ENCODE data around the gene TNFAIP1. TPM values are rescaled to one million over a fixed set of nuclear protein-coding genes. Genes with fewer than 3 reads are reported as not detected.
"Not testable (repeated sequence)": the region's sequence is repeated elsewhere in the genome, so short reads cannot be mapped to it uniquely, and the experiment has no call there.

Gene TNFAIP1
- total and polyA plus RNA-seq, 4 donors, result 11.7 to 68.9 (median 33.6) TPM

GRCh38 chr17:28338769-28339212 is 3.2 kb downstream of the TNFAIP1 start:
- not testable (repeated sequence) for ATAC-seq (ENCODE audit: low FRiP score); H3K9me3 ChIP-seq (ENCODE audit: control insufficient read depth, low read length); H3K4me3 ChIP-seq (ENCODE audit: low read length in 2 of 2); DNase-seq; H3K4me1 ChIP-seq (ENCODE audit: control insufficient read depth in 1 of 2, insufficient read depth in 2 of 2, low read length in 2 of 2); H3K27ac ChIP-seq (ENCODE audit: low read depth in 1 of 2, low read length in 2 of 2); H3K27me3 ChIP-seq (ENCODE audit: control insufficient read depth in 1 of 2, insufficient read depth in 2 of 2, low read length in 1 of 2)
- H3K36me3 ChIP-seq (ENCODE audit: control insufficient read depth in 1 of 2, insufficient read depth in 2 of 2, low read length in 1 of 2), result peaks cover 0 to 11% of the 10 kb centered on the region in 2 donors
- intact Hi-C loops (cut with DNase I), result loop anchor here (5.0 to 10.0 kb wide), 3 partner anchors 294 to 616 kb away; partner anchors contain the start of genes PHF12 (in 2 of the 2) and NLK (in 1 of the 2)
- WGBS, 2 donors, result 83 to 90% methylated on average over 8 of the region's 8 CpGs

GRCh38 chr17:28339431-28339830 is 3.9 kb downstream of the TNFAIP1 start:
- H3K27me3 ChIP-seq (ENCODE audit: control insufficient read depth in 1 of 2, insufficient read depth in 2 of 2, low read length in 1 of 2), result no peaks in the 10 kb centered on the region
- peaks cover 0 to 11% of the 10 kb centered on the region in 2 donors for H3K36me3 ChIP-seq (ENCODE audit: control insufficient read depth in 1 of 2, insufficient read depth in 2 of 2, low read length in 1 of 2)
- 90 to 91% methylated on average over 15 of the region's 15 CpGs for WGBS, 2 donors
- no peak for ATAC-seq (ENCODE audit: low FRiP score)
- intact Hi-C loops (cut with DNase I), result loop anchor here (5.0 to 10.0 kb wide), 3 partner anchors 295 to 615 kb away; partner anchors contain the start of genes PHF12 (in 2 of the 2) and NLK (in 1 of the 2)
- no peaks in the 10 kb centered on the region for H3K9me3 ChIP-seq (ENCODE audit: control insufficient read depth, low read length)
- H3K27ac ChIP-seq (ENCODE audit: low read depth in 1 of 2, low read length in 2 of 2), result no peak overlapping the region
- H3K4me1 ChIP-seq (ENCODE audit: control insufficient read depth in 1 of 2, insufficient read depth in 2 of 2, low read length in 2 of 2), result peaks cover 0 to 6% of the 10 kb centered on the region in 2 donors
- no peak overlapping the region for H3K4me3 ChIP-seq (ENCODE audit: low read length in 2 of 2)
- DNase-seq, result no peak

GRCh38 chr17:28340374-28340773 is 4.8 kb downstream of the TNFAIP1 start:
- H3K27ac ChIP-seq (ENCODE audit: low read depth in 1 of 2, low read length in 2 of 2), result no peak overlapping the region
- intact Hi-C loops (cut with DNase I), result no loop called here
- H3K27me3 ChIP-seq (ENCODE audit: control insufficient read depth in 1 of 2, insufficient read depth in 2 of 2, low read length in 1 of 2), result no peaks in the 10 kb centered on the region
- H3K36me3 ChIP-seq (ENCODE audit: control insufficient read depth in 1 of 2, insufficient read depth in 2 of 2, low read length in 1 of 2), result peaks cover 0 to 14% of the 10 kb centered on the region in 2 donors
- ATAC-seq (ENCODE audit: low FRiP score), result no peak
- H3K4me3 ChIP-seq (ENCODE audit: low read length in 2 of 2), result no peak overlapping the region
- H3K4me1 ChIP-seq (ENCODE audit: control insufficient read depth in 1 of 2, insufficient read depth in 2 of 2, low read length in 2 of 2), result peaks cover under 1 to 6% of the 10 kb centered on the region in 2 donors
- H3K9me3 ChIP-seq (ENCODE audit: control insufficient read depth, low read length), result no peaks in the 10 kb centered on the region
- WGBS, 2 donors, result 90 to 93% methylated on average over 6 of the region's 6 CpGs
- no peak for DNase-seq

GRCh38 chr17:28341516-28341915 is 6.0 kb downstream of the TNFAIP1 start:
- intact Hi-C loops (cut with DNase I), result no loop called here
- H3K36me3 ChIP-seq (ENCODE audit: control insufficient read depth in 1 of 2, insufficient read depth in 2 of 2, low read length in 1 of 2), result peaks cover 0 to 14% of the 10 kb centered on the region in 2 donors
- no peak for DNase-seq
- H3K27me3 ChIP-seq (ENCODE audit: control insufficient read depth in 1 of 2, insufficient read depth in 2 of 2, low read length in 1 of 2), result no peaks in the 10 kb centered on the region
- 87 to 93% methylated on average over 11 of the region's 11 CpGs for WGBS, 2 donors
- no peak overlapping the region for H3K27ac ChIP-seq (ENCODE audit: low read depth in 1 of 2, low read length in 2 of 2)
- H3K4me1 ChIP-seq (ENCODE audit: control insufficient read depth in 1 of 2, insufficient read depth in 2 of 2, low read length in 2 of 2), result peaks cover 3 to 10% of the 10 kb centered on the region in 2 donors
- no peaks in the 10 kb centered on the region for H3K9me3 ChIP-seq (ENCODE audit: control insufficient read depth, low read length)
- no peak for ATAC-seq (ENCODE audit: low FRiP score)
- H3K4me3 ChIP-seq (ENCODE audit: low read length in 2 of 2), result no peak overlapping the region

- Histone ChIP-seq H3K9me3 (ENCODE audit: control insufficient read depth, low read length) (no peaks in the 10 kb centered on the region), H3K4me1 (ENCODE audit: control insufficient read depth in 1 of 2, insufficient read depth in 2 of 2, low read length in 2 of 2) (peaks cover 3 to 4% of the 10 kb centered on the region in 2 donors), H3K27me3 (ENCODE audit: control insufficient read depth in 1 of 2, insufficient read depth in 2 of 2, low read length in 1 of 2) (no peaks in the 10 kb centered on the region), H3K36me3 (ENCODE audit: control insufficient read depth in 1 of 2, insufficient read depth in 2 of 2, low read length in 1 of 2) (peaks cover 0 to 14% of the 10 kb centered on the region in 2 donors), H3K27ac (ENCODE audit: low read depth in 1 of 2, low read length in 2 of 2) (no peak overlapping the region), H3K4me3 (ENCODE audit: low read length in 2 of 2) (no peak overlapping the region)
- DNase-seq (no peak), ATAC-seq (ENCODE audit: low FRiP score) (no peak)
- 87 to 89% methylated on average over 14 of the region's 14 CpGs for WGBS, 2 donors
- intact Hi-C loops (cut with DNase I), result no loop called here
Measured at GRCh38 chr17:28342313-28342712, 6.8 kb downstream of the TNFAIP1 start.

GRCh38 chr17:28343491-28343932 is 8.0 kb downstream of the TNFAIP1 start:
- DNase-seq (no peak), ATAC-seq (ENCODE audit: low FRiP score) (no peak)
- WGBS, 2 donors, result 86 to 87% methylated on average over 10 of the region's 10 CpGs
- Histone ChIP-seq H3K36me3 (ENCODE audit: control insufficient read depth in 1 of 2, insufficient read depth in 2 of 2, low read length in 1 of 2) (peaks cover 0 to 14% of the 10 kb centered on the region in 2 donors), H3K27ac (ENCODE audit: low read depth in 1 of 2, low read length in 2 of 2) (no peak overlapping the region), H3K4me3 (ENCODE audit: low read length in 2 of 2) (no peak overlapping the region), H3K9me3 (ENCODE audit: control insufficient read depth, low read length) (no peaks in the 10 kb centered on the region), H3K27me3 (ENCODE audit: control insufficient read depth in 1 of 2, insufficient read depth in 2 of 2, low read length in 1 of 2) (no peaks in the 10 kb centered on the region), H3K4me1 (ENCODE audit: control insufficient read depth in 1 of 2, insufficient read depth in 2 of 2, low read length in 2 of 2) (peaks cover 3 to 4% of the 10 kb centered on the region in 2 donors)
- intact Hi-C loops (cut with DNase I), result no loop called here

GRCh38 chr17:28344011-28344410 is 8.4 kb downstream of the TNFAIP1 start:
- ATAC-seq (ENCODE audit: low FRiP score) (no peak), DNase-seq (no peak)
- H3K27ac ChIP-seq (ENCODE audit: low read depth in 1 of 2, low read length in 2 of 2), result no peak overlapping the region
- no peak overlapping the region for H3K4me3 ChIP-seq (ENCODE audit: low read length in 2 of 2)
- no peaks in the 10 kb centered on the region for H3K9me3 ChIP-seq (ENCODE audit: control insufficient read depth, low read length)
- H3K27me3 ChIP-seq (ENCODE audit: control insufficient read depth in 1 of 2, insufficient read depth in 2 of 2, low read length in 1 of 2), result no peaks in the 10 kb centered on the region
- H3K36me3 ChIP-seq (ENCODE audit: control insufficient read depth in 1 of 2, insufficient read depth in 2 of 2, low read length in 1 of 2), result peaks cover 0 to 14% of the 10 kb centered on the region in 2 donors
- peaks cover 3 to 4% of the 10 kb centered on the region in 2 donors for H3K4me1 ChIP-seq (ENCODE audit: control insufficient read depth in 1 of 2, insufficient read depth in 2 of 2, low read length in 2 of 2)
- intact Hi-C loops (cut with DNase I), result no loop called here
- 92% methylated on average over 9 of the region's 9 CpGs for WGBS, 2 donors

- H3K27ac ChIP-seq (ENCODE audit: low read depth in 1 of 2, low read length in 2 of 2), result peak overlapping the region in 1 of 2 donors; percentile 9
- intact Hi-C loops (cut with DNase I), result no loop called here
Measured at GRCh38 chr17:28344435-28344901, 8.9 kb downstream of the TNFAIP1 start.

More at GRCh38 chr17:28344435-28344901, 8.9 kb downstream of the TNFAIP1 start:
- ATAC-seq (ENCODE audit: low FRiP score) (no peak), DNase-seq (no peak)
- Histone ChIP-seq H3K27me3 (ENCODE audit: control insufficient read depth in 1 of 2, insufficient read depth in 2 of 2, low read length in 1 of 2) (no peaks in the 10 kb centered on the region), H3K4me3 (ENCODE audit: low read length in 2 of 2) (no peak overlapping the region), H3K4me1 (ENCODE audit: control insufficient read depth in 1 of 2, insufficient read depth in 2 of 2, low read length in 2 of 2) (peaks cover 3 to 4% of the 10 kb centered on the region in 2 donors), H3K9me3 (ENCODE audit: control insufficient read depth, low read length) (no peaks in the 10 kb centered on the region), H3K36me3 (ENCODE audit: control insufficient read depth in 1 of 2, insufficient read depth in 2 of 2, low read length in 1 of 2) (peaks cover 0 to 14% of the 10 kb centered on the region in 2 donors)
- 90 to 91% methylated on average over 19 of the region's 19 CpGs for WGBS, 2 donors
